NCI-H524 treated with DMSO at 0.1 percent for 48 hours (cell line): ENCODE results near the gene FAT4.

ENCODE experiments used
- DNase-seq: peaks from one replicate; lab custom pipeline; 2025; lab: John Stamatoyannopoulos, UW

Gene FAT4

GRCh38 chr4:125317525-125317877, 2.7 kb downstream of the FAT4 start:
- no peak for DNase-seq

- DNase-seq: no peak
Measured at GRCh38 chr4:125319311-125319710, 4.6 kb downstream of the FAT4 start.

GRCh38 chr4:125321709-125322365, 7.1 kb downstream of the FAT4 start:
- DNase-seq: no peak

GRCh38 chr4:125322366-125322730, 7.6 kb downstream of the FAT4 start:
- DNase-seq: no peak

- DNase-seq: no peak
Measured at GRCh38 chr4:125323654-125324053, 8.9 kb downstream of the FAT4 start.

- no peak for DNase-seq
Measured at GRCh38 chr4:125325733-125326132, 11.0 kb downstream of the FAT4 start.

GRCh38 chr4:125331116-125331515, 16.4 kb downstream of the FAT4 start:
- no peak for DNase-seq

- no peak for DNase-seq
Measured at GRCh38 chr4:125334926-125335325, 20.2 kb downstream of the FAT4 start.

GRCh38 chr4:125338814-125339213, 24.1 kb downstream of the FAT4 start:
- DNase-seq: no peak

- no peak for DNase-seq
Measured at GRCh38 chr4:125344198-125344597, 29.4 kb downstream of the FAT4 start.

- no peak for DNase-seq
Measured at GRCh38 chr4:125346616-125347015, 31.9 kb downstream of the FAT4 start.

- DNase-seq: no peak
Measured at GRCh38 chr4:125350470-125351135, 35.8 kb downstream of the FAT4 start.

- no peak for DNase-seq
Measured at GRCh38 chr4:125352521-125352920, 37.8 kb downstream of the FAT4 start.

GRCh38 chr4:125353131-125353530, 38.4 kb downstream of the FAT4 start:
- DNase-seq: no peak

- DNase-seq: no peak
Measured at GRCh38 chr4:125355791-125356190, 41.0 kb downstream of the FAT4 start.

- no peak for DNase-seq
Measured at GRCh38 chr4:125357675-125358074, 42.9 kb downstream of the FAT4 start.

- DNase-seq: no peak
Measured at GRCh38 chr4:125358453-125358852, 43.7 kb downstream of the FAT4 start.

- no peak for DNase-seq
Measured at GRCh38 chr4:125359363-125359762, 44.6 kb downstream of the FAT4 start.

- no peak for DNase-seq
Measured at GRCh38 chr4:125359960-125360634, 45.3 kb downstream of the FAT4 start.

- DNase-seq: no peak
Measured at GRCh38 chr4:125360727-125361126, 46.0 kb downstream of the FAT4 start.
